WTC11 (cell line): Measurements from ENCODE around the gene FBXO3. TPM values are rescaled to one million over a fixed set of nuclear protein-coding genes. Genes with fewer than 3 reads are reported as not detected.

Experiments used
- ATAC-seq: fragments of 200-7000 bp; cut with Tn5 transposase; 2 replicates; pipeline ENCODE4 v1.10.0; 2021; ENCODE audit warnings: mild to moderate bottlenecking, moderate library complexity
- CTCF ChIA-PET: fragments of 300-600 bp; sonication (Branson Sonifier 250); formaldehyde crosslinking; loops from one replicate; lab custom pipeline; 2021; ENCODE audit warnings: antibody characterized with exemption; lab: Charles Lee
- POLR2A ChIA-PET: fragments of 350-600 bp; sonication (Branson Sonifier 250); formaldehyde crosslinking; loops from one replicate; lab custom pipeline; 2021; ENCODE audit warnings: antibody characterized with exemption; lab: Charles Lee
- DNase-seq: peaks from one replicate; pipeline ENCODE4 v3.0.0; 2021; ENCODE audit warnings: low spot score
- H3K27ac Mint-ChIP-seq: 2 replicates; pipeline ENCODE4 v1.8.0; 2021; ENCODE audit warnings: mixed read lengths
- H3K27me3 Mint-ChIP-seq: 2 replicates; pipeline ENCODE4 v1.8.0; 2021; ENCODE audit warnings: low read depth, mild to moderate bottlenecking, moderate library complexity, mixed read lengths
- H3K36me3 Mint-ChIP-seq: 2 replicates; pipeline ENCODE4 v1.8.0; 2021; ENCODE audit warnings: mixed read lengths
- H3K4me1 Mint-ChIP-seq: 2 replicates; pipeline ENCODE4 v1.8.0; 2022; ENCODE audit warnings: mixed read lengths
- H3K4me3 Mint-ChIP-seq: 2 replicates; pipeline ENCODE4 v1.8.0; 2021; ENCODE audit warnings: mild to moderate bottlenecking, moderate library complexity, mixed read lengths
- H3K9me3 Mint-ChIP-seq: 2 replicates; pipeline ENCODE4 v1.8.0; 2021; ENCODE audit warnings: mixed read lengths
- ARID4B ChIP-seq: sonication (generic); formaldehyde crosslinking; IDR thresholded peaks from 2 replicates; pipeline ENCODE4 v1.8.0; 2023; ENCODE audit warnings: missing genetic modification reagents, mild to moderate bottlenecking, borderline replicate concordance
- ELF4 ChIP-seq: sonication (generic); formaldehyde crosslinking; IDR thresholded peaks from 2 replicates; pipeline ENCODE4 v1.8.1; 2022; ENCODE audit warnings: low read depth, mild to moderate bottlenecking, moderate library complexity, missing genetic modification reagents
- ETV6 ChIP-seq: sonication (generic); formaldehyde crosslinking; IDR thresholded peaks from 2 replicates; pipeline ENCODE4 v1.8.1; 2022; ENCODE audit warnings: mild to moderate bottlenecking, missing genetic modification reagents
- FOXK1 ChIP-seq: sonication (generic); formaldehyde crosslinking; IDR thresholded peaks from 2 replicates; pipeline ENCODE4 v1.8.0; 2022; ENCODE audit warnings: mild to moderate bottlenecking, moderate library complexity, missing genetic modification reagents
- FOXP1 ChIP-seq: sonication (generic); formaldehyde crosslinking; IDR thresholded peaks from 2 replicates; pipeline ENCODE4 v1.8.0; 2022; ENCODE audit warnings: missing genetic modification reagents, mild to moderate bottlenecking, moderate library complexity, borderline replicate concordance
- GRHL2 ChIP-seq: fragments of 250-450 bp; sonication (Bioruptor Pico); IDR thresholded peaks from 2 replicates; pipeline ENCODE4 v1.8.0; 2022; ENCODE audit warnings: mild to moderate bottlenecking, moderate library complexity; ENCODE audit not compliant: insufficient replicate concordance, severe bottlenecking
- MXD4 ChIP-seq: fragments of 250-450 bp; sonication (Bioruptor Pico); IDR thresholded peaks from 2 replicates; pipeline ENCODE4 v1.8.0; 2021; ENCODE audit warnings: mild to moderate bottlenecking, moderate library complexity, borderline replicate concordance
- NR1H2 ChIP-seq: sonication (generic); formaldehyde crosslinking; IDR thresholded peaks from 2 replicates; pipeline ENCODE4 v1.9.0; 2021; ENCODE audit warnings: mild to moderate bottlenecking, moderate library complexity, missing genetic modification reagents
- RELA ChIP-seq: sonication (generic); formaldehyde crosslinking; IDR thresholded peaks from 2 replicates; pipeline ENCODE4 v1.8.1; 2022; ENCODE audit warnings: missing genetic modification reagents, mild to moderate bottlenecking, borderline replicate concordance
- SMAD4 ChIP-seq: sonication (generic); formaldehyde crosslinking; IDR thresholded peaks from 2 replicates; pipeline ENCODE4 v1.8.0; 2022; ENCODE audit warnings: mild to moderate bottlenecking, missing genetic modification reagents
- STAT6 ChIP-seq: sonication (generic); formaldehyde crosslinking; conservative IDR thresholded peaks from 2 replicates; pipeline ENCODE4 v1.8.1; 2023; ENCODE audit warnings: mild to moderate bottlenecking, low read depth, missing genetic modification reagents, moderate library complexity
- TCF7 ChIP-seq: sonication (generic); formaldehyde crosslinking; IDR thresholded peaks from 2 replicates; pipeline ENCODE4 v1.8.0; 2022; ENCODE audit warnings: mild to moderate bottlenecking, low read depth, missing genetic modification reagents, moderate library complexity
- TP53 ChIP-seq: sonication (generic); formaldehyde crosslinking; IDR thresholded peaks from 2 replicates; pipeline ENCODE4 v1.8.1; 2023; ENCODE audit warnings: mild to moderate bottlenecking, missing genetic modification reagents
- ZNF219 ChIP-seq: sonication (generic); formaldehyde crosslinking; IDR thresholded peaks from 2 replicates; pipeline ENCODE4 v1.8.0; 2023; ENCODE audit warnings: missing genetic modification reagents, mild to moderate bottlenecking, borderline replicate concordance
- ZNF232 ChIP-seq: sonication (generic); formaldehyde crosslinking; IDR thresholded peaks from 2 replicates; pipeline ENCODE4 v1.8.0; 2022; ENCODE audit warnings: mild to moderate bottlenecking, missing genetic modification reagents
- ZNF263 ChIP-seq: sonication (generic); formaldehyde crosslinking; IDR thresholded peaks from 2 replicates; pipeline ENCODE4 v1.8.1; 2022; ENCODE audit warnings: low read depth, mild to moderate bottlenecking, moderate library complexity, missing genetic modification reagents
- ZNF512 ChIP-seq: sonication (generic); formaldehyde crosslinking; IDR thresholded peaks from 2 replicates; pipeline ENCODE4 v1.8.1; 2022; ENCODE audit warnings: missing genetic modification reagents, borderline replicate concordance
- total RNA-seq: library from RNA; stranded (reverse); gene quantifications from 3 replicates; pipeline ENCODE4 v1.2.3, GENCODE V29; 2021

Gene FBXO3
- total RNA-seq, 1 experiment from 2014 or later = 14.5 TPM

- Mint-ChIP-seq H3K27me3 (no peaks in the 10 kb centered on the region), H3K9me3 (no peaks in the 10 kb centered on the region), H3K36me3 (peaks cover 16% of the 10 kb centered on the region), H3K4me1 (no peaks in the 10 kb centered on the region), H3K27ac (no peak overlapping the region), H3K4me3 (no peak overlapping the region)
- no peak for ATAC-seq
- TF ChIP-seq FOXK1 (CRISPR knock-in tag) = no peak
- DNase-seq = no peak
- POLR2A ChIA-PET = no interaction called here
- CTCF ChIA-PET = no interaction called here
Measured at GRCh38 chr11:33712436-33712835, 61.9 kb downstream of the FBXO3 start.

GRCh38 chr11:33709466-33709865 is 64.9 kb downstream of the FBXO3 start:
- H3K9me3 Mint-ChIP-seq = no peaks in the 10 kb centered on the region
- no peak for DNase-seq
- ATAC-seq = no peak
- no peak overlapping the region for H3K27ac Mint-ChIP-seq
- no peak overlapping the region for H3K4me3 Mint-ChIP-seq
- ChIA-PET POLR2A (no interaction called here), CTCF (interaction anchor here (0.7 kb wide), 1 partner anchor 9 kb away, joined by 3 read pairs; the partner anchor contains the start of gene C11orf91)
- TF ChIP-seq ZNF512 (CRISPR knock-in tag) (no peak), ARID4B (no peak), TCF7 (CRISPR knock-in tag) (no peak), TP53 (CRISPR knock-in tag) (no peak), ZNF232 (CRISPR knock-in tag) (no peak), ZNF263 (CRISPR knock-in tag) (no peak), FOXP1 (CRISPR knock-in tag) (no peak), RELA (no peak), NR1H2 (no peak), ZNF219 (no peak), FOXK1 (CRISPR knock-in tag) (no peak), SMAD4 (CRISPR knock-in tag) (no peak), STAT6 (CRISPR knock-in tag) (no peak), ETV6 (no peak), ELF4 (no peak), GRHL2 (no peak), MXD4 (CRISPR knock-in tag) (no peak)
- peaks cover 12% of the 10 kb centered on the region for H3K36me3 Mint-ChIP-seq
- no peaks in the 10 kb centered on the region for H3K27me3 Mint-ChIP-seq
- peaks cover 5% of the 10 kb centered on the region; the same call in 1 of the 2 replicates for H3K4me1 Mint-ChIP-seq
